Suprapubic skin (tissue), 4 donors: Measurements from ENCODE around the gene FN3KRP.

Experiments
- CTCF ChIP-seq, 2 donors: fragments of 200-600 bp in 1 of 2; fragments of 450-650 bp in 1 of 2; sonication (generic) in 1 of 2; IDR thresholded peaks; one replicate each; pipeline ENCODE4 v1.5.1; 2016 to 2019; ENCODE audit warnings: antibody characterized with exemption in 2 of 2, mild to moderate bottlenecking in 1 of 2, moderate library complexity in 1 of 2
- POLR2A ChIP-seq, 2 donors: fragments of 450-650 bp; IDR thresholded peaks; one replicate each; pipeline ENCODE4 v1.6.1; 2017; ENCODE audit warnings: antibody characterized with exemption in 2 of 2, mild to moderate bottlenecking in 2 of 2, moderate library complexity in 2 of 2
- POLR2AphosphoS5 ChIP-seq, 3 donors: sonication (generic); formaldehyde crosslinking; IDR thresholded peaks; one replicate each; pipeline ENCODE4 v1.6.1; 2017; ENCODE audit warnings: antibody characterized with exemption in 3 of 3

- TF ChIP-seq POLR2AphosphoS5 (IDR thresholded peaks at IDR 0.05), result no peak
- TF ChIP-seq CTCF (IDR thresholded peaks at IDR 0.05), result no peak
- TF ChIP-seq POLR2A (IDR thresholded peaks at IDR 0.05), result no peak
These were observed 14.1 kb upstream of the FN3KRP start for GRCh38 chr17:82702231-82702927.
